ENCODE measurements around the gene ELF2. TPM values are rescaled to one million over a fixed set of nuclear protein-coding genes. Genes with fewer than 3 reads are reported as not detected.
A peak's percentile ranks its signal among the peaks of the same experiment; 100 is the strongest.

ELF2 gene
- total RNA-seq, 1 donor = 52.2 TPM

DNA sequence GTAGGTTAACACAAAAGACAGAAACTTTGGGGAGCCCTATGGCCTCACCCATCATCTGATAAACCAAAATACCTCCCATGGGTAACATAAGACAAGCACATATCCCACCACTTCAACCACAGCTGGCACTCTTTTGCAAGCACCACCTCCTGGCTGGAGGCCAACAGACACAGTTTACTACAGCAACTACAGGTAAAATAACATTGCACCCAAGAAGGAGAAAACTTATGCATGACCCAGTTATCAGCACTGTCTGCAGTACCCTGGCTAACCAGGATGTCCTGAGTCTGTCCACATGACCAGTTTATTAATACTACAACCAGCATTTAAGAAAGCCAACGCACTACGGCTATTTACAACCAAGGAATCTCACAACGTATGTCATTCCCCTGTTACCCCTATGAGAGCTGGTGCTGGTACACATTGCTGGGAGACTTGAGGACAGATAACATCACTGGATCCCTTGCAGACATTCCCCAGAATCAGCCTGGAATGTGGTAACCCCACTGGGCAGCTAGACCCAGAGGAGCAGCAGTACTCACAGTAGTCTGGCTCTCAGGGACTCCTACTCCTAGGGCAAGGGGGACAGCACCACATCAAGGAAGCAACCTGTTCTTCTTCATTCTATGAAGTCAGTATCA is 32.0 kb downstream of the ELF2 start:
- H3K4me3 ChIP-seq (ENCODE audit: low read depth, low read length) = no peak overlapping the region
- TF ChIP-seq, protein P1, sequence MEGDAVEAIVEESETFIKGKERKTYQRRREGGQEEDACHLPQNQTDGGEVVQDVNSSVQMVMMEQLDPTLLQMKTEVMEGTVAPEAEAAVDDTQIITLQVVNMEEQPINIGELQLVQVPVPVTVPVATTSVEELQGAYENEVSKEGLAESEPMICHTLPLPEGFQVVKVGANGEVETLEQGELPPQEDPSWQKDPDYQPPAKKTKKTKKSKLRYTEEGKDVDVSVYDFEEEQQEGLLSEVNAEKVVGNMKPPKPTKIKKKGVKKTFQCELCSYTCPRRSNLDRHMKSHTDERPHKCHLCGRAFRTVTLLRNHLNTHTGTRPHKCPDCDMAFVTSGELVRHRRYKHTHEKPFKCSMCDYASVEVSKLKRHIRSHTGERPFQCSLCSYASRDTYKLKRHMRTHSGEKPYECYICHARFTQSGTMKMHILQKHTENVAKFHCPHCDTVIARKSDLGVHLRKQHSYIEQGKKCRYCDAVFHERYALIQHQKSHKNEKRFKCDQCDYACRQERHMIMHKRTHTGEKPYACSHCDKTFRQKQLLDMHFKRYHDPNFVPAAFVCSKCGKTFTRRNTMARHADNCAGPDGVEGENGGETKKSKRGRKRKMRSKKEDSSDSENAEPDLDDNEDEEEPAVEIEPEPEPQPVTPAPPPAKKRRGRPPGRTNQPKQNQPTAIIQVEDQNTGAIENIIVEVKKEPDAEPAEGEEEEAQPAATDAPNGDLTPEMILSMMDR (IDR thresholded peaks at IDR 0.05; ENCODE audit: insufficient read depth, low read length) = no peak
- DNase-seq (ENCODE audit: low read depth) = no peak

DNA sequence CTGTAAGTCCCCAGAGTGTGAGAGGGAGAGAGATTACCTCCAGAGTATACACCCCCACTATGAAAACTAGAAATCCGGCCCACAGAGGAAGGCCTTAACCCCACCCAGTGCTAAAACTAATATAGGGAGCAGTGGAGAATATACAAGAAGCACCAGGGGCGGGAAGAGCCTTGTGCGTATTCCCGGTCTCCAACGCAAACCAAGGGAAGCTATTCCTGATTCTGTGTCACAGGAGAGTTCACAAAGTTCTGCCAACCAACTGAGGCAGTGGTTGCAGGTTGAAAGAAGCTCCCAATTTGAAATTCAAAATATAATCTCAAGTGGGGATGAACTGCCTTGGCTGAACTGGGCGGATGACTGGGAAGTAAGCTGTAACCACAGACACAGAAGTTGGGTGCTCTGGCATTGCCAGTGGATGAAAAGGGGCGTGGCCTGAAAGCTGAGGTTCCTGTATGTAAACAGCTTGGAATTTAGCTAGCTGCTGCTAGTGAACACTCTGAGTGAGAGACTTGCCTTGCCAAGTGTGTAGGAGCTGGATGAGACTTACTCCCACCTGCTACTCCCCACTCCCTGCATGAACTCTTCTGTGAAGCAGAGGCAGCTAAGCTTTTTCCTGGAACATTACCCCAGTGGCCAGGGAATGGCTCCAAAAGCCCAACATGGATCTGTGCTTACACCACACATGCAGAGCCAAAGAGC is 32.7 kb downstream of the ELF2 start:
- peak; percentile 69 for DNase-seq (ENCODE audit: low read depth)
- H3K4me3 ChIP-seq (ENCODE audit: low read depth, low read length) = no peak overlapping the region
- TF ChIP-seq, protein P1 (IDR thresholded peaks at IDR 0.05; ENCODE audit: insufficient read depth, low read length) = no peak

DNA sequence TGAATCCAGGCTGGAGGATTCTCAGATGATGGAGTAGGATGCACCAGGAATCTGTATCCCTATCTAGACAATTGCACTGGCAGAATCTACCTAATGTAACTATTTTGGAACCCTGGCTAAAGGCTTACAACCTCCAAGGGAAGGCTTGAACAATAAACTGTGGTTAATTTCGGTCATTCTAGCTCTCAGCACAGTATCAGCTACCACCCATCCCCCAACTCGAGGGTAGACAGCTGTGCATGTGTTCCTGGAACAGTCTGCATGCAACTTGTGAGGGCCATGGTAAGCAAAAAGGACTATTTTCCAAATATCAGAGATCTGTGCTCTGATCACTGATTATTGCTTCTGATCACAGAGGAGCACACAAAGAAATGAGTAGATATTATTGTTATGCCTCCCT is 34.0 kb downstream of the ELF2 start:
- TF ChIP-seq, protein P1 (IDR thresholded peaks at IDR 0.05; ENCODE audit: insufficient read depth, low read length) = no peak
- DNase-seq (ENCODE audit: low read depth) = no peak
- H3K4me3 ChIP-seq (ENCODE audit: low read depth, low read length) = no peak overlapping the region

DNA sequence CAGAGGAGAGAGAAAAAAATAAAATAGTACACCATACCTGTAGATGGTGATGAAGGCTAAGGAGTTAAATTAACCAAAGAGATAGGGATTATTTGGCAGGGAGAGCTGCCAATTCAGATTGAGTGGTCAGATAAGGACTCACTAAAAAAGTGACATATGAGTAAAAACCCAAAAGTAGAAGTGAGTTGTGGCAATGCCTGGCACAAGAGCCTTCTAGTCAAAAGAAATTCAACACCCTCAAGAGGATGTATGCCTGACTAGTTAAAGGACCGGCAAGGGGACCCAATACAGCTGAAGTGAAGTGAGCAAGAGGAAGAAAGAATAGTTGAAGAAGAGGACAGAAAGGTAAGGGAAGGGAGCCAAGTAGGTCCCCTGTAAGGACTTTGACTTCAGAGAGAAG is 34.9 kb downstream of the ELF2 start:
- DNase-seq (ENCODE audit: low read depth) = no peak
- H3K4me3 ChIP-seq (ENCODE audit: low read depth, low read length) = no peak overlapping the region
- TF ChIP-seq, protein P1 (IDR thresholded peaks at IDR 0.05; ENCODE audit: insufficient read depth, low read length) = no peak

DNA sequence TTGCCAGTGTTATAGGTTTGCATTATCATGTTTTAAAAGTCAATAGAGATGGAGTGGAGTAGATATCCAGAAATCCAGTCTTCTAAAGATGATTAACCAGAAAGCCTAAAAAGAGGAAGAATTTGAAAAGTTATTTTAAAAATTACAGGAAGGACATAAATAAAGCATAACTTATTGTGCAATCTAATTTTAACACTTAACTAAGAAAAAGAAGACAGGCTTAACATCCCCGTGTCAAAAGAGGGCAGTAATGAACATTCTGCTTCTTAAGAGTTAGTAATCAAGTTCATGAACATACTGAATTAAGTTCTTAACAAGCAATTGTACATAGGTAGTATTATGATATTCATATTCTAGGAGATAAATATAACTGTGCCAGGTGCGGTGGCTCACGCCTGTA is 39.3 kb downstream of the ELF2 start:
- DNase-seq (ENCODE audit: low read depth) = no peak
- TF ChIP-seq, protein P1 (IDR thresholded peaks at IDR 0.05; ENCODE audit: insufficient read depth, low read length) = no peak

DNA sequence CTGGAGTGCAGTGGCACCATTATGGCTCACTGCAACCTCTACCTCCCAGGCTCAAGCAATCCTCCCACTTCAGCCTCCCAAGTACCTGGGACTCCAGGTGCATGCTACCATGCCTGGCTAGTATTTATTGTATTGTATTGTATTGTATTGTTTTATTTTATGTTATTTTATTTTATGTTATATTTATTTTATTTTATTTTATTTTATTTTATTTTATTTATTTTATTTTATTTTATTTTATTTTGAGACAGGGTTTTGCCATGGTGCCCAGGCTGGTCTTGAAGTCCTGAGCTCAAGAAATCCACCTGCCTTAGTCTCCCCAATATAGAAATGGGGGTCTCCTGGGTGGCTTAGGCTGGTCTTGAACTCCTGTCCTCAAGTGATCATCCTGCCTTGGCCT is 42.6 kb downstream of the ELF2 start:
- TF ChIP-seq, protein P1 (IDR thresholded peaks at IDR 0.05; ENCODE audit: insufficient read depth, low read length) = no peak
- no peak overlapping the region for H3K4me3 ChIP-seq (ENCODE audit: low read depth, low read length)
- no peak for DNase-seq (ENCODE audit: low read depth)

More for the DNA sequence above, 39.3 kb downstream of the ELF2 start:
- no peak overlapping the region for H3K4me3 ChIP-seq (ENCODE audit: low read depth, low read length)

Data from fibroblast of the aortic adventitia (primary cell).